Kidney (tissue), 14 donors: ENCODE data around the gene MYO1D. TPM values are rescaled to one million over a fixed set of nuclear protein-coding genes. Genes with fewer than 3 reads are reported as not detected.

ENCODE experiments used
- DNase-seq, 5 donors: peaks; one replicate each; pipeline ENCODE4 v3.0.0-alpha.2; 2013 to 2020
- FAIRE-seq: peaks from 2 replicates; lab custom pipeline; 2012; peaks lifted over from hg19 to GRCh38; lab: Jason Lieb, UNC
- H3K27ac ChIP-seq, 2 donors: one replicate each; pipeline ENCODE4 v1.7.0; 2013; ENCODE audit warnings: low read depth in 2 of 2, low read length in 2 of 2, inconsistent platforms in 1 of 2
- H3K27me3 ChIP-seq: one replicate; pipeline ENCODE4 v1.7.1; 2013; ENCODE audit warnings: low read length, inconsistent platforms; ENCODE audit not compliant: control insufficient read depth, insufficient read depth
- H3K36me3 ChIP-seq, 3 donors: one replicate each; pipeline versions ENCODE4 v1.7.0 to v1.7.1; 2013; ENCODE audit warnings: low read length in 3 of 3, control low read depth in 1 of 3, inconsistent platforms in 1 of 3; ENCODE audit not compliant: insufficient read depth in 3 of 3, control insufficient read depth in 2 of 3
- H3K4me1 ChIP-seq, 3 donors: one replicate each; pipeline versions ENCODE4 v1.7.0 to v1.7.1; 2013; ENCODE audit warnings: low read length in 3 of 3, inconsistent platforms in 1 of 3, low read depth in 1 of 3; ENCODE audit not compliant: control insufficient read depth in 2 of 3, insufficient read depth in 2 of 3
- H3K4me3 ChIP-seq, 3 donors: one replicate each; pipeline versions ENCODE4 v1.7.0 to v1.8.1; 2013; ENCODE audit warnings: low read length in 3 of 3, control low read depth in 1 of 3, inconsistent platforms in 1 of 3
- H3K9ac ChIP-seq, 3 donors: one replicate each; pipeline versions ENCODE4 v1.7.0 to v1.7.1; 2013; ENCODE audit warnings: low read length in 3 of 3, control low read depth in 1 of 3, inconsistent platforms in 1 of 3
- H3K9me3 ChIP-seq, 3 donors: one replicate each; pipeline versions ENCODE4 v1.7.0 to v1.7.1; 2013; ENCODE audit warnings: low read length in 3 of 3, control low read depth in 1 of 3, inconsistent platforms in 1 of 3; ENCODE audit not compliant: control insufficient read depth in 2 of 3, insufficient read depth in 1 of 3
- intact Hi-C: fragments of 100-400 bp; cut with DNase I; formaldehyde crosslinking; loops from one replicate; pipeline ENCODE4 v1.11.1; 2022
- polyA plus RNA-seq: library from polyadenylated mRNA; stranded (reverse); fragments of 350-450 nt; fragmentation: Illumina TruSeq; extraction: RNeasy Lipid Tissue Mini Kit (QIAGEN cat#74804); gene quantifications from one replicate; pipeline ENCODE4 v1.2.3, GENCODE V29; 2014; ENCODE audit warnings: low read depth, low replicate concordance; ENCODE audit not compliant: insufficient read depth
- total RNA-seq: library from RNA; stranded (reverse); fragmentation: NEBNext Ultra II Directional; extraction: Animal tissue kit (Norgen Biotek cat#: 25700); gene quantifications from one replicate; pipeline ENCODE4 v1.2.1, GENCODE V29; 2021
- TF ChIP-seq, protein P1 (sequence below): IDR thresholded peaks from 3 replicates; pipeline ENCODE4 v1.5.1; 2012; ENCODE audit warnings: mild to moderate bottlenecking, moderate library complexity, borderline replicate concordance; ENCODE audit not compliant: insufficient read depth; ENCODE audit errors: extremely low read depth
- donor health status: control.
- donor health status: control.
- donor health status: control.
- donor health status: control.
- donor health status: control.
- donor health status: DM: yes; HTN: yes; CAD: no.
- donor health status: Normal renal cell carcinoma (clear cell type).

Gene MYO1D
- total and polyA plus RNA-seq, 2 donors from 2014 or later, result 21.1 to 99.9 TPM

DNA sequence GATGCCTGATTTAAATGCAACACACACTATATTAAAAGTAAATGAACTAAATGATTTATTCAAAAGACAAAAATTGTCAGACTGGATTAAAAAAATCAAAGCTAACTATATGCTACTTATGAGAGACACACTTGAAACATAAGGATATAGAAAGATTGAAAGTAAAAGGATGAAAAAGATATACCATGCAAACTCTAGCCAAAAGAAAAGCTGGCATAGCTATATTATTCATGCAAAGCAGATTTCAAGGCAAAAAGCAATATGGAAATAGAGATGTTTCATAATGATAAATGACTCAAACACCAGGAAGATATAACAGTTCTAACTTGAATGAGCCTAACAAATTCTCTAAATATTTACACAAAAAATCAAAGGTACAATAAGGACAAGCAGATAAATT, 149.2 kb downstream of the MYO1D start:
- DNase-seq (no peak), FAIRE-seq (no peak)
- Histone ChIP-seq H3K9ac (no peak overlapping the region), H3K27me3 (no peaks in the 10 kb centered on the region), H3K4me1 (no peaks in the 10 kb centered on the region), H3K36me3 (peaks cover 0 to 2% (median 0%) of the 10 kb centered on the region in 3 donors), H3K4me3 (no peak overlapping the region), H3K9me3 (peaks cover 0 to 5% (median 0%) of the 10 kb centered on the region in 3 donors), H3K27ac (no peak overlapping the region)
- TF ChIP-seq, protein P1, sequence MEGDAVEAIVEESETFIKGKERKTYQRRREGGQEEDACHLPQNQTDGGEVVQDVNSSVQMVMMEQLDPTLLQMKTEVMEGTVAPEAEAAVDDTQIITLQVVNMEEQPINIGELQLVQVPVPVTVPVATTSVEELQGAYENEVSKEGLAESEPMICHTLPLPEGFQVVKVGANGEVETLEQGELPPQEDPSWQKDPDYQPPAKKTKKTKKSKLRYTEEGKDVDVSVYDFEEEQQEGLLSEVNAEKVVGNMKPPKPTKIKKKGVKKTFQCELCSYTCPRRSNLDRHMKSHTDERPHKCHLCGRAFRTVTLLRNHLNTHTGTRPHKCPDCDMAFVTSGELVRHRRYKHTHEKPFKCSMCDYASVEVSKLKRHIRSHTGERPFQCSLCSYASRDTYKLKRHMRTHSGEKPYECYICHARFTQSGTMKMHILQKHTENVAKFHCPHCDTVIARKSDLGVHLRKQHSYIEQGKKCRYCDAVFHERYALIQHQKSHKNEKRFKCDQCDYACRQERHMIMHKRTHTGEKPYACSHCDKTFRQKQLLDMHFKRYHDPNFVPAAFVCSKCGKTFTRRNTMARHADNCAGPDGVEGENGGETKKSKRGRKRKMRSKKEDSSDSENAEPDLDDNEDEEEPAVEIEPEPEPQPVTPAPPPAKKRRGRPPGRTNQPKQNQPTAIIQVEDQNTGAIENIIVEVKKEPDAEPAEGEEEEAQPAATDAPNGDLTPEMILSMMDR, result no peak
- intact Hi-C loops, result no loop called here

DNA sequence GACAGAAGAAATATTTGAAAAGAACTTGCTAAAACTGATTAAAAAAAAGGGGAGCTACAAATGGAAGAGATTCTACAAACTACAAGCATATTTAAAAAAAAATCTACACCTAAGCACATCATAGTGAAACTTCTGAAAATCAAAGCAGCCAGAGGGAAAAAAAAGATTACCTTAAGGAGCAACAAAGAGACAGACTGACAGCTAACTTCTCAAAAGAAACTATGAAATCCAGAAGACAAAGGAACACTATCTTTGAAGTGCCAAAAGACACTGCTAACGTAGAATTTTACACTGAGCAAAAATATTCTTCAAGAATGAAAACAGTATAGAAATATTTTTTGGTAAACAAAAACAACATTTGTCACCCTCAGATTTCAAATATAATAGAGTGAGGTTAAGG, 151.2 kb downstream of the MYO1D start:
- Histone ChIP-seq H3K9me3 (no peaks in the 10 kb centered on the region), H3K27me3 (no peaks in the 10 kb centered on the region), H3K27ac (no peak overlapping the region), H3K9ac (no peak overlapping the region), H3K4me3 (no peak overlapping the region), H3K4me1 (no peaks in the 10 kb centered on the region), H3K36me3 (peaks cover 0 to 4% (median 0%) of the 10 kb centered on the region in 3 donors)
- intact Hi-C loops, result no loop called here
- TF ChIP-seq, protein P1, result no peak
- DNase-seq (no peak), FAIRE-seq (no peak)

DNA sequence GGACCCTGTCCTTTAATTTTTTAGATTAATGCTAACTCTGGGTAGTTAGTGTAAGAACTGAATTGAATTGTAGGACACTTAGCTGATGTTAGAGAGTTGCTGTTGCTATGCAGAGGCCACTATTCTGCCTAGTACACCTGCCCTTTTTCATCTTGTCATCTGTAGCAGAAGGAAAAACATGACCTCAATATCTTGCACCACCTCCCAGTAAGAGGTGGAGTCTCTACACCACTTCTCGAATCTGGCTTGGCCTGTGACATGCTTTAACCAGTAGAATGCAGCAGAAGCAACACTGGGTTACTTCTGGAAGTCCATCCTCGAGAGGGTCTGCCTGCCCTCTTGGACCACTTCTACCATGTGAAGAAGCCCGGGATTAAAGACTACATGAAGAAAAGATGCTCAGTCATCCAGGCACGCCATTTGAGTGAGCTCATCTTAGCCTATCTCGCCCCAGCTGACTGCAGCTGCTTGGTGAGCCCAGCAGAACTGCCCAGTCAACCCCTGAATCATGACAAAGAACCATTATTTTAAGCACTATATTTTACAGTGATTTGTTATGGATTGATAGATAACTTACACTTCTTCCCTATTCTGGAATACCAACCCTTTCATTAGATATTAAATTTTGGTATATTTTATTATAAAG, 153.5 kb downstream of the MYO1D start:
- TF ChIP-seq, protein P1, result no peak
- no peak for DNase-seq
- H3K27me3 ChIP-seq, result no peaks in the 10 kb centered on the region
- H3K4me1 ChIP-seq, result no peaks in the 10 kb centered on the region
- H3K36me3 ChIP-seq, result peaks cover 0 to 4% (median 0%) of the 10 kb centered on the region in 3 donors
- H3K9ac ChIP-seq, result no peak overlapping the region
- H3K4me3 ChIP-seq, result no peak overlapping the region
- no peaks in the 10 kb centered on the region for H3K9me3 ChIP-seq
- intact Hi-C loops, result no loop called here
- FAIRE-seq, result no peak
- no peak overlapping the region for H3K27ac ChIP-seq

DNA sequence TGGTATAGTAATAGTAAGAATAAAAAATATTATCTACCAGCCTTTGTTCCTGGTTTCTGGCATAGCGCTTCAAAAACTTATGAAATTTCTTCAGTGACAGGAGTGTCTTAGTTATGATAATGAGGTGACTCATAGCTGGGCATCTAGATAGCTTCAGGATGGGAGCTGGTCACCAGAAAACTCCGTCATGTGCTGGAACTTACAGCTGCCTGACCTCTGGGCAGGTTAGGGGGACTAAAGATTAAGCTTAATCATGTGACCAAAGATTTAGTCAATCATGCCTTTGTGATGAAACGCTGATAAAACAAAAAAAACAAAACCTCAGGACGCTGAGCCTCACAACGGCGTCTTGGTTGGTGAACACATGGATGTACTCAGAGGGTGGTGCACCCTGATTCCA, 154.2 kb downstream of the MYO1D start:
- DNase-seq (no peak), FAIRE-seq (no peak)
- Histone ChIP-seq H3K9me3 (no peaks in the 10 kb centered on the region), H3K27ac (no peak overlapping the region), H3K27me3 (no peaks in the 10 kb centered on the region), H3K4me1 (no peaks in the 10 kb centered on the region), H3K36me3 (peaks cover 0 to 4% (median 0%) of the 10 kb centered on the region in 3 donors), H3K9ac (no peak overlapping the region), H3K4me3 (no peak overlapping the region)
- intact Hi-C loops, result no loop called here
- TF ChIP-seq, protein P1, result no peak
